HPDE6-E6E7 (cell line): Measurements from ENCODE around the gene BLTP1.
"Not testable (repeated sequence)": the region's sequence is repeated elsewhere in the genome, so short reads cannot be mapped to it uniquely, and the experiment has no call there.

ENCODE experiments used
- DNase-seq: peaks from one replicate; pipeline ENCODE4 v3.0.0; 2011; ENCODE audit warnings: missing footprints; ENCODE audit errors: extremely low spot score

Gene BLTP1, protein sequence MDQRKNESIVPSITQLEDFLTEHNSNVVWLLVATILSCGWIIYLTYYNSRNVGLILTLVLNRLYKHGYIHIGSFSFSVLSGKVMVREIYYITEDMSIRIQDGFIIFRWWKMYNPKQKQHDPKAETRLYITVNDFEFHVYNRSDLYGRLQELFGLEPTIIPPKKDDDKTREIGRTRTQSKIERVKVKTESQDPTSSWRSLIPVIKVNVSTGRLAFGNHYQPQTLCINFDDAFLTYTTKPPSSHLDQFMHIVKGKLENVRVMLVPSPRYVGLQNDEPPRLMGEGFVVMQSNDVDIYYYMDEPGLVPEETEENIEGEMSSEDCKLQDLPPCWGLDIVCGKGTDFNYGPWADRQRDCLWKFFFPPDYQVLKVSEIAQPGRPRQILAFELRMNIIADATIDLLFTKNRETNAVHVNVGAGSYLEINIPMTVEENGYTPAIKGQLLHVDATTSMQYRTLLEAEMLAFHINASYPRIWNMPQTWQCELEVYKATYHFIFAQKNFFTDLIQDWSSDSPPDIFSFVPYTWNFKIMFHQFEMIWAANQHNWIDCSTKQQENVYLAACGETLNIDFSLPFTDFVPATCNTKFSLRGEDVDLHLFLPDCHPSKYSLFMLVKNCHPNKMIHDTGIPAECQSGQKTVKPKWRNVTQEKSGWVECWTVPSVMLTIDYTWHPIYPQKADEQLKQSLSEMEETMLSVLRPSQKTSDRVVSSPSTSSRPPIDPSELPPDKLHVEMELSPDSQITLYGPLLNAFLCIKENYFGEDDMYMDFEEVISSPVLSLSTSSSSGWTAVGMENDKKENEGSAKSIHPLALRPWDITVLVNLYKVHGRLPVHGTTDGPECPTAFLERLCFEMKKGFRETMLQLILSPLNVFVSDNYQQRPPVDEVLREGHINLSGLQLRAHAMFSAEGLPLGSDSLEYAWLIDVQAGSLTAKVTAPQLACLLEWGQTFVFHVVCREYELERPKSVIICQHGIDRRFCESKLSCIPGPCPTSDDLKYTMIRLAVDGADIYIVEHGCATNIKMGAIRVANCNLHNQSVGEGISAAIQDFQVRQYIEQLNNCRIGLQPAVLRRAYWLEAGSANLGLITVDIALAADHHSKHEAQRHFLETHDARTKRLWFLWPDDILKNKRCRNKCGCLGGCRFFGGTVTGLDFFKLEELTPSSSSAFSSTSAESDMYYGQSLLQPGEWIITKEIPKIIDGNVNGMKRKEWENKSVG (N-terminal part only)

DNA sequence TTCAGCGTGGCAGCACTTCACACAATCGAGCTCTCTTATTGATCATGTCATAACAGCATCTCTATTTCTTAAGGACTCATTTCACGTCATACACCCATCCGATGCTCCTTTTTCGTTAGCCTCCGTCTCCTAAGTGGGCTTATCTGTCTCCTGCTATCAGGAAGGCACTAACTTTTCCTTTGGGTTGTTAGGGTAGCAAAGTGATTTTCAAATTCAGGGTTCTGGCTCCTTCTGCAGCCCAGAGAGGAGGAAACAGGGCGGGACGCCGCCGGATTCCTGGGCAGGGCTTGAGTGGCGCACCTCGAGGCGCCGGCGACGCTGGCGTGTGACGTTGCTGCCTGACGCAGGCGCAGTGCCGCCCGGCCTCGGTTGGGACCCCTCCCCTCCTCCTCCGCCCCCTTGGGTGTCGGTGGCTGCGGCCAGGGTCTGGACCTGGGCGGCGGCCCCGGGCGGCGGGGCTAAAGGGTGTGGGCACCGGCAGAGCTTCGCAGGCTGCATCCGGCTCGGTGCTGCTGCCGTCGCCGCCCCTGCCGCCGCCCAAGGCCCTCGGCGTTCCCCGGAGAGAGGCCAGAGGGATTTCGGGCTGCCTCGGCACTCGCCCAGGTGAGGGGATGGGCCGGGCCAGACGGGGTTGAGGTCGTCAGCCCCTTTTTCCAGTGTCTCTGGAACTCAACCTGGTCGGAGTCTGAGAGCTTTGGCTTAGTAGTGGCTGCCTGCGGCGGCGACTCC, at the start of gene BLTP1:
TSS of gene BLTP1 (plus strand) at position 350 of the 729 bp plus-strand sequence. CDS start 18,317 bp downstream, outside the sequence.
- DNase-seq, result peak; percentile 82

DNA sequence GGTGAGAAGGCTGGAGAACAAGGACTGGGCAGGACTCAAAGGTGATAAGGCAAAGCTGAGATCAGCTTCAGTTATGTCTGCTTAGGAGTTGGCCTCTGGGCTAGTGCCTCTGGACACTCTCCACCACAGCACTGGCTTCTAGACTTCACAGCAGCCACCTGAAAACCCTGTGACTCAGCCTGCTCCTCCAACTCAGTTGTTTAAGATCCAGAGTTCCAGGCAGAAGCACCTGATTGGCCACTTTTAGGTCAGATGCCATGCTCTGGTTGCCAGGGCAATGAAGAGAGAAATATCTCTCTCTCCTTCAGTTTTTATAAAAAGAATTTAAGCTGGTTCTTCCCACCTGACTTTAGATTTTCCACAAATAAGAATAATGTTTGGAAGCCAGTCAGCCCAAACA, 47.9 kb upstream of the BLTP1 start:
- DNase-seq, result no peak

DNA sequence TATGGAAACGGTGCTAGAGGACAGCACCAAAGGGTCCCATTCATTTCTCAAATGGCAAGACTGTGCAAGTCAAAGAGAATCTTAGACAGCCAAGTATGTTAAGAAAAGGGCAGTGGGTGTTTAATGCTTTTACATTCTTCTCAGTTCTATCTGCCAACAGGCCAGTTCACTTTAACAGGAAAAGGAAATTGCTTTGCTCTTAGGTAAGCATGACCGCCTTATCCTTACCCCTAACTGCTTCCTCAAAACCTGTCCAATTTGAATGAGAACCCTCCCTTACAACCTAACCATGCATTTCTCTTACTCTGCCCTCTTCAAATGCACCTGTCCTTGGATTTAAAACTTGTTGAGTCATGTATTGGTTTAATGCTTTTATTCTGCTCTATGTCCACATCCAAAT, 44.5 kb upstream of the BLTP1 start:
- DNase-seq, result no peak

DNA sequence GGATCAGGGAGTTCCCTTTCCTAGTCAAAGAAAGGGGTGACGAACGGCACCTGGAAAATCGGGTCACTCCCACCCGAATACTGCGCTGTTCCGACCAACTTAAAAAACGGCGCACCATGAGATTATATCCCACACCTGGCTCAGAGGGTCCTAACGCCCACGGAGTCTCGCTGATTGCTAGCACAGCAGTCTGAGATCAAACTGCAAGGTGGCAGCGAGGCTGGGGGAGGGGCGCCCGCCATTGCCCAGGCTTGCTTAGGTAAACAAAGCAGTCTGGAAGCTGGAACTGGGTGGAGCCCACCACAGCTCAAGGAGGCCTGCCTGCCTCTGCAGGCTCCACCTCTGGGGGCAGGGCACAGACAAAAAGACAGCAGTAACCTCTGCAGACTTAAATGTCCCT, 41.8 kb upstream of the BLTP1 start:
- not testable (repeated sequence) for DNase-seq

DNA sequence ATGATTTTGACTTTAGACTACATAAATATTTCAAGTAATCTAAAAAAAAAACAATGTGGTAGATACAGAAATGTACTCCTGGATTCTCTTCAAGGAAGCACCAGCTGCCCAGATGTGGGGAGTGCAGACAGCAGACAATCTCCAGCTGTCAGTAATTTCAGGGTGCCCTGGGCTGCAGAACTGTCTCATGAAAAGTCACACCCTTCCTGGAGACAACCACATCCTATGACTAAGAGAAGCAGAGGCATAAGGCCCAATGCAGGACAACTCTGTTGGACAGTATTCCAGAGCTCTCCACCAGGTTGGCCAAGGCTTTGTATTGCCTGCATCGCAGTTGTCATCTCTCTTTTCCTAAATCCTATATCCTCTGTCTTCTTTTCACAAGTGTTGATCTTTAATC, 34.4 kb upstream of the BLTP1 start:
- DNase-seq, result no peak

DNA sequence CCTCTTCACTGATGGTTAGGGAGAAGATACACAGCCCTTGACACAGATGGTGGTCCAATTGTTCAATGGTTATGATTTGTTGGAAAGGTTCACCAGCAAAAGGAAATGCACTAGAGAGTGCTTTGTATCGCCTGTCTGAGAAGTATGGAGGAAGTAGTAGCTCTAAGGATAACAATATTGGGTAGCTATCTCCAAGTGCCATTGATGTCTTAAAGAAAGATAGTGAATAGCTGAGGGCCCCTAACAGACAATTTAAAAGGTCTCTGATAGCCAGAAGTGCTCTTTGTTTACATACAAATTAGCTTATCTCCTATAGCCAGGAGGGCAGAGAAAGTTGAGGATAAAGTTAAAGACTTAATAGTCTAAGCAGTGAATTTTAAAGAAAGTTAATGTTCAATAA, 33.9 kb upstream of the BLTP1 start:
- DNase-seq, result no peak

DNA sequence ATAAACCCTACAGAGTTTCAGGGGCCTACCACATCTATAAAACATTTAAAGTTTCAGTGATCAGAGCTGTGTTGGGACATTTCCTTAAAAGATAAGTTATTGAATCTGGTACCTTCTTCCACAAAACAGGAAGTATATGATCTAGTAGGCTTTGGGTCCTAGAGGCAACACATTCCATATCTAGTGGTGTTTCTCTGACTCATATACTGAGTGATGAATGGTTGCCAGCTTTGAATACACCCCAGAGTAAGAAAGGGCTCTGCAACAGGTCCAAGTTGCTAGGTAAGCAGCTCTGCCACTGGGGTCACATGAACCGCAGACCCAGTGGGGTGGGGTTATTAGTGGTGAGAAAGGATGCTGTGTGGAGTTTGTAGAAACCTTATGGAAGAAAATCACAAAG, 32.4 kb upstream of the BLTP1 start:
- no peak for DNase-seq

DNA sequence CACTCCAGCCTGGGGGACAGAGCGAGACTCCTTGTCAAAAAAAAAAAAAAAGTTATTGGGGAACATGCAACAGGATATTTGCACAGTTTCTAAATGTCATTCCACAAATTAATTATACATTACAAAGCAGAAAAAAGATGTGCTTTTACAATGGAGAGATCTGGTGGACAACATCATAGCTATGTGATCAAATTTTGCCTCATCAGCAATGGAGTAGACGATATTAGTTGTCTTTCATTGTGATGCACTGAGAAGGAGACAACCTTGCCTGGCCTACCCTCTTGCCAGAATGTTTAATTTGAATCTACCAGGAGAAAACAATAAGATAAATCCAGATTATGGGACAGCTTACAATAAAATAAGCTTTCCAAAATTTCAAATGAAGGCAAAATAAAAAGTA, 30.5 kb upstream of the BLTP1 start:
- DNase-seq, result no peak

DNA sequence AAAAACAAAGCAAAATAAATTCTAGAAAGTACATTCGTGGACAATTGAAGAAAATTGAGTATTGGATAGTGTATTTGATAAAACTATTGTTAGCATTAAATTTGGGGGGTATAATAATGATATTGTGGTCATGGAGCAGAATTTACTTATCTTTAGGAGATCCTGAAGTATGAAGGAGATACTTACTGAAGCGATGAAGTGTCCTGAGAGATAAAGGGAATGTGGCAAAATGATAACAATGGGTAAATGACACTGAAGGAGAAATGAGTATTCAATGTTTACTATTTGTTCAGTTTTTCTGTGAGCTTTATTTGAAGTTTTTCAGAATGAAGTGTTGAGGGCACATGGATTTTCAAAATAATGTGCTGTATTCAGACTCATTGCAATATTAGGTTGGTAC, 30.0 kb upstream of the BLTP1 start:
- DNase-seq, result no peak

DNA sequence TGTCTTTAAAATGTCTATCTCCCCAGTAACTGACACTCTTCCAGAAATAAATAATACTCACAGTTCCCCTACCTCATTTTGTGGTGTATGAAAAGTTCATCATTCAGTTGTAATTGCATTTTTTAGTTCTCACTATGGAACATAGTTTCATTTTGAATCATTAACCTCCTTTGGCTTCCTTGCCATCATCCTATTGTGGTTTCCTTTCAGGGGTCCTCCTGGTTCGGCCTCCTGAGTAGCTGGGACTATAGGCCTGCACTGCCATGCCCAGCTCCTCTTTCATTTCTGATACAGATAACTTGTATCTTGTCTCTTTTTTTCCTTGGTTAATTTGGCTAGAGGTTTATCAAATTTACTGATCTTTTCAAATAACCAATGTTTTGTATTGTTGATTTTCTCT, 23.1 kb upstream of the BLTP1 start:
- no peak for DNase-seq

DNA sequence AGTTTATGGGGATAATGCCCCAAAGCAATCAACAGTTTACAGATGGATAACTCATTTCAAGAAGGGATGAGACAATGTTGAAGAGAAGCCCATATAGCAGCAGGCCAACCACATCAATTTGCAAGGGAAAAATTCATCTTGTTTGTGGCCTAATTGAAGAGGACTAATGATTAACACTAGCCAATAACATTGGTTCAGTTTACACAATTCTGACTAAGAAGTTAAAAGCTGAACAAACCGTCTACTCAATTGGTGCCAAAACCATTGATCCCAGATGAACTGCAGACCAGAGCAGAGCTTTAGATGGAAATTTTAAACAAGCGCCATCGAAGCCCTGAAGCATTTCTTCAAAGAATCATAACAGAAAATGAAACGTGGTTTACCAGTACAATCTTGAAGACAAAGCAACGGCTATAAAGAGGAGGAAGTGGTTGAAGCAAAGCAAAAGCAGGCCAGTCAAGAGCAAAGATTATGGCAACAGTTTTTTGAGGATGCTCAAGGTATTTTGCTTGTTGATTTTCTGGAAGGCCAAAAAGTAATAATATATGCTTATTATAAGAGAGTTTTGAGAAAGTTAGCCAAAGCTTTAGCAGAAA, 20.5 kb upstream of the BLTP1 start:
- DNase-seq, result no peak

DNA sequence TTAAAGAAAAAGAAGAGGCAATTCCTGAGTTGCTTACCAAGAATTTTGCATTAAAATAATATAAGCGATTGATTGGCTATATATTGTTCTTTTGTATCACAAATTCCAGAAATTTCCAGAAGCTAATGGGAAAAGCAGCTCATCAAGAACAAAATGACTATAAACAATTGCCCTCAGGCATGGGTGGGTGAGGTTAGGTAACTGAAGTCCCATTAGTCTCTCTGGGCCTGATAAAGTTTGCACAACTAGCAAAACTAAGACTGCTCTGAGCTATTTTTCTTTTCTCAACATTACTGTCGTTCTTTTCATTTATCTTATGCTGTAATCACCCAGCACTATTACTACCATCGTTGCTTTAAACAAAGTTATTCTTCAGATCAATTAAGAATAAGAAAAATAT, 19.2 kb upstream of the BLTP1 start:
- DNase-seq, result no peak

DNA sequence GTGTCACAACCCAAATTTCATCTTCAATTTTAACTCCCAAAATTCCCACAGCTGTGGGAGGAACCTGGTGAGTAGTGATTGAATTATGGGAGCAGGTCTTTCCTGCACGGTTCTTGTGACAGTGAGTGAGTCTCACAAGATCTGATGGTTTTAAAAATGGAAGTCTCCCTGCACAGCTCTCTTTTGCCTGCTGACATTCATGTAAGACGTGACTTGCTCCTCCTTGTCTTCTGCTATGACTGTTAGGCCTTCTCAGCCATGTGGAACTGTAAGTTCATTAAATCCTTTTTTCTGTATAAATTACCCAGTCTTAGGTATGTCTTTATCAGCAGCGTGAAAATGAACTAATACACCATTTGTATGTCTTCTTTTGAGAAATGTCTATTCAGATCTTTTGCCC, 13.0 kb upstream of the BLTP1 start:
- DNase-seq, result no peak

DNA sequence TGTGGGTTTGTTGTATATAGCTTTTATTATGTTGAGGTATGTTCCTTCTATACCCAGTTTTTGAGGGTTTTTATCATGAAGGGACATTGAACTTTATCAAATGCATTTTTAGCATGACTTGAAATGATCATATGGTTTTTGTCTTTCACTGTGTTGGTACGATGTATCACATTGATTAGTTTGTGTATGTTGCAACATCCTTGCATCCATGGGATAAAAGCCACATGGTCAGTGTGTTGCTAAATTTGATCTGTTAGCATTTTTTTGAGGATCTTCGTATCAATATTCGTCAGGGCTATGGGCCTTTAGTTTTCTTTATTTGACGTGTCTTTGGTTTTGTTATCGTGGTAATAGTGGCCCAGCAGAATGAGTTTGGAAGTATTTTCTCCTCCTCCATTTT, 11.3 kb upstream of the BLTP1 start:
- no peak for DNase-seq

DNA sequence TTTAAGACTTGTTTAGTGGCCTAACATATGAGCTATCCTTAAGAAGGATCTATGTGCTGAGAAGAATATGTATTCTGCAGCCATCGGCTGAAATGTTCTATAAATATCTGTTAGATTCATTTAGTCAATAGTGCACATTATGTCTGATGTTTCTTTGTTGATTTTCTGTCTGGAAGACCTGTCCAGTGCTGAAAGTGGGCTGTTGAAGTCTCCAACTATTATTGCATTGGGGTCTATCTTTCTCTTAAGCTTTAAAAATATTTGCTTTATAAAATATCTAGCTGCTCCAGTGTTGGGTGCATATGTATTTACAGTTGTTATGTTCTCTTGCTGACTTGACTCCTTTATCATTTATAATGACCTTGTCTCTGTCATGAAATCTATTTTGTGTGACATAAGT, 9.4 kb upstream of the BLTP1 start:
- DNase-seq, result no peak

DNA sequence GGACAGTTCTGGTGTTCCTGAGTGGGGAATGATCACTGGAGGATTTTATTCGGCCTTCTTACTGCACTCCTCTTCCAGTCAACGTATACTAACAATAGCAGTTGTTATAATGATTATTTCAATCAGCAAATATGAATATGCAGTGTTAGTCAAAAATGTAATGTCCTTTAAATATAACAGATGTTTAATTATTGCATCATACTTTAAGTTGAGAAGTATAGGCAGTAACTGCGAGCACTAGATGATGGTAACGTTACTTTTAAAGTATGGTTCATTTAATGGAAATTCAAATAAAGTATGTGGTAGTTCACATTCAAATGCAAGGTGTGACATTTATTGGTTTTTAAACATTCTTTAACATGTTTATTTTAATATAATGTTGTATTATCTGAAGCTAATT, 5.5 kb upstream of the BLTP1 start:
- DNase-seq, result no peak

DNA sequence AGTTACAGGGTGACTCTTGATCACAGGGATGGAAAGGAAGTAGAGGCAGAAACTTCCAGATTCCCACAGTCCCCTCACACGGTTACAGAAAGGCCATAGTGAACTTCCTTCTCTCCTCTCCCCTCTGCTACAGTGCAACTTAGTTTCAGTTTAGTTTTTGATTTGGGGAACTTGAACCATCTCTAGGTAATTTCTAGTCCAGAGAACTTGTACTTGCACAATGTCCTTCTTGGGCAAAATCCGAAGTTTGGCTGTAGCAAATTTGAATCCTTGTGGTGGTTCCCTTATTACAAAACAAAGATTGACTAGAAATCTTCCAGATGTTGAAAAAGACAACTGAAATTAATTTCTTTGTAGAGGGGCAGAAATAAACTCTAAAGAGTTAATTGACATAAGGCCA, 1.2 kb upstream of the BLTP1 start:
- DNase-seq, result no peak

DNA sequence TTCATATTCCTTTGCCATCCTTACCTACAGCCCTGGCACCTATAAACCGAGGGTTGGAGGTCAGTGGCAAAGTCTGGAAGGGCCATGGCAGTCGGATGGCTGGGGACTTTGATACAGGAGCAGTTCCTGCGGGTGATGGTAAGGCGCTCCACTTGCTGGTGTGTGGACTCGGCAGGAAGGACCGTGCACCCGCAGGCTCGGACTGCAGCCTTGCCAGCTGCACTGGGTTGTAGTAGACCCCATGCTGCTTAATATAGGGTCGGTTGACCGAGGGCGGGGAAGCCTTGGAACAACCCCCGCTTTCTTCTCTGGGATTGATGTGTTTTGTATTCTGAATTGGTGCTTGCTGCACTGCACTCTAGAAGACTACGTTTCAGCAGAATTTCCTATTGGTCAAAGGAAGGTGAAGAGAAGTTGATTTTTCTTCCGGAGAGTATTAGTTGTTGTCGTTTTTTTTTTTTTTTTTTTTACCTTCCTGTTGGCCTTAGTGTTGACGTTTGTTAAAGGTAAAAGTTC, 638 bp downstream of the BLTP1 start:
- DNase-seq, result peak; percentile 7

DNA sequence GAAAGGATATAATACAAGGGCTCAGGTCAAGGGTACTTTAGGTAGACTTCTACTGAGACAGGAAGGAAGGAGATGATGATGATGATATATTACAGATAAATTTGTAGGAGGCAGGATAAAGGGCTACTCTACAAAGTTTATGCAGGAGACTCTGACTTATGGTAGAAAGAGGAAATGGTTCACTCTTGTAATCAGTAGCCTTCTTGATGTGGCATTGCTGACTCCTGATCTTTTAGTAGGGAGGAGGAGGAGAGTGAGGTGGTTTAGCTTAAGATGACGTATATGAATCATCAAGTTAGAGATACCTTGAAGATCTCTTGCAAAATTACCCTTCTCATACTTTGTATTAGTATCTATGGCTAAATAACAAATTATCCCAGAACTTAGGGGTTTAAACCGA, 4.7 kb downstream of the BLTP1 start:
- no peak for DNase-seq

DNA sequence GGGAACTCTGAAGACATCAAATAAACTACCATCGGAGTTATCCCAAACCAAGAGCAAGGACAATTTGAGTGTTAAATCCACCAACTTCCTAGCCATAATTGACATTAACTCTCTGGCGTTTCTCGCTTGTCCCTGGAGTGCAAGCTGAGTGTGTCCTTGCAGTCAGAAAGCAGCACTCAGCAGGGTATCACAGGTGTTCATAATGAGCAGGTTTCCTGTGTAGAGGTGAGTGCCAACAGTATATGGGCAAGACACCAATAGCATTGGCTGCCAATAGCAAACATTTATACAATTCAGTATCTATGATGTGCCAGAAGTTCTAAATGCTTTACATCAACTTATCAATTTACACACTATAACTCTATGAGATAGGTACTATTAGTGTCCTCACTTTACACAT, 11.2 kb downstream of the BLTP1 start:
- no peak for DNase-seq

DNA sequence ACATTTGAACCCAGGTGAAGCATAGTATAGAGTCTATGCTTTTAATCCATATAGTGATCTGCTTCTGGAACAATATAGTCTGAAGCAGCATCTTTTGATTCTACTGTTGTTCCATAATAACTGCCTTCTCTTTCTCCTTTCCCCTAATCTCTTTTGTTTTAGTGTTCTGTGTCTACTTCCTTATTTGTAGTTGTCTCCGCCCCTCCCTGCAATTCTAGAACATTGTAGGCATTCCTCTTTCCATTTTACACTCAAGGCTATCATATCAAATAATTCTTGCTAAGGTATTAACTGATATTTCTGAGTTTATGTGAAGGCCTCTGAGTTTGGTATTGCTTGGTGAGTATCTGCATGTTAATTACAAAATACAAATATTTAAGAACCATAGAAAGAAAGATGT, 11.6 kb downstream of the BLTP1 start:
- no peak for DNase-seq
